Forelimb muscle (tissue), 1 donor: ENCODE measurements around the gene DLGAP4. TPM values are rescaled to one million over a fixed set of nuclear protein-coding genes. Genes with fewer than 3 reads are reported as not detected.

ENCODE experiments used
- DNase-seq: peaks from one replicate; pipeline ENCODE4 v3.0.0-alpha.2; 2013; ENCODE audit warnings: low read depth
- polyA plus RNA-seq: library from polyadenylated mRNA; unstranded; fragments of 120-200 nt; gene quantifications from one replicate; pipeline ENCODE4 v1.2.1, GENCODE V29; 2013; ENCODE audit not compliant: insufficient read length

Gene DLGAP4
- polyA plus RNA-seq, 1 donor = 49.4 TPM

DNA sequence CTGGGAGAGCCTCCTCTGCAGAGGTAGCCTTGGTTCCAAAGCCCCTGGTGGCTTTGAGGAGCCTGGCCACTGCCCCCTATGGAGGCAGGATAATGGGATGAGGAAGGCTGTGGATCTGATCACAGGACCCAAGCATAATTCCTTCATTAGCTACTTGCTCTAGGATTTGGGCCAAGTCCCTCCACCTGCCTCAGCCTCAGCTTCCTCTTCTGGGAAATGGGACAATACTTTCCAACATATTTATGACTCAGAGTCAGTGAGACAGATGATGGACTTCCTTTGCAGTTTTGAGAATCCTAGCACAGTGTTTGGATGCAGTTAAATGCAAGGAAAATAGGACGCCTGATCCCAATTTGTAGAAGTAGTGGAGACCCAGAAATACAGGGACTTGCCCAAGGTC, 171.3 kb downstream of the DLGAP4 start:
- no peak for DNase-seq

DNA sequence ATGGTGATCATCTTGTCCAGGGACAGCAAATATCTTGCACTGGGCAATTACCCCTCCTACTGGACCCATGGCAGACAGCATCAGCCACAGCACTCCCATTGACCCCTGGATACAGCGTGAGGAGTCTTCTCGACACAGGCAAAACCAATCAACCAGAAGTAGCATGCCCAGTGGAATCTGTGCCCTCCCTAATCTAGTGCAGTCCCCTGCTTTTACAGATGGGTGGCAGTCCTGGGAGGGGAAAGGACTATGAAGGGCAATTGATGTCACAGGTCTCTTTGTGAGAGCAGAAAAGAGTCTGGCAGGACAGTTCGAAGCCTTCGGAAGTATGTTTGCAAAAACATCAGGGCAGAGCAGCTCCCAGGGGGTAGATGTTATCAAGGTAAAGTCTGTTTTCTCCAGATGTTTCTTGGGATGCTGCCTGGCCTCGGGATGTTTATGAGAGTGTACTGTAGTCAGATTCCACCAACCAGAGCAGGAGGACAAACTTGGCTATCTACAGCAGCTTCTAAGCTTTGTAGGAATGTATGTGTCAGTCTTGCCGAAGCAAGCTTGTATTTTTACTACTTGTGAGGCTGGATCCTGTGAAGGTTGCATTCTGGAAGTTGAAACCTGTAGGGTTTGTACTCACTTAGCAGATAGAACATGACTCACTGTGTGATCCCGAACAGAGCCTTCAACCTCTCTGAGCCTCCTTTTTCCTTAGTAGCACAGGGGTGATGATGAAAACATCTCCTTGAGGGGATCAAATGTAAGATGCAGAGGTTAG, 172.2 kb downstream of the DLGAP4 start:
- no peak for DNase-seq

DNA sequence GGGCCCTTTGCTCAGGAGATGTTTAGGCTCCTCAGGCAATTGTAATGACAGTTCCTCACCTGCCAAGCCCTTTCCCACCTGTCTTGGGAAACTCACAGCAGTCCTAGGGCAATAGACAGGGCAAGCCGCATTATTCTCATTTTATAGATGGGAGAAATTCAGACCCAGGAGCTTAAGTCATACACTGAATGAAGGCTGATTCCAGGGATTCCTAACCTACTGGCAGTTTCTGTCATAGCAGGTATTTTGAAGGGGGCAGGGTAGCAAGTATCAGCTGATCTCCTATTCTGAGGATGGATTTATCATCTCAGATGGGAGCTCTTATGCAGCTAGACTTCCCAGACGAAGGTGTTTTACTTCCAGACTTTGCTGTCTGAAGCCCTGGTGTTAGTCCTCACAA, 173.8 kb downstream of the DLGAP4 start:
- no peak for DNase-seq

DNA sequence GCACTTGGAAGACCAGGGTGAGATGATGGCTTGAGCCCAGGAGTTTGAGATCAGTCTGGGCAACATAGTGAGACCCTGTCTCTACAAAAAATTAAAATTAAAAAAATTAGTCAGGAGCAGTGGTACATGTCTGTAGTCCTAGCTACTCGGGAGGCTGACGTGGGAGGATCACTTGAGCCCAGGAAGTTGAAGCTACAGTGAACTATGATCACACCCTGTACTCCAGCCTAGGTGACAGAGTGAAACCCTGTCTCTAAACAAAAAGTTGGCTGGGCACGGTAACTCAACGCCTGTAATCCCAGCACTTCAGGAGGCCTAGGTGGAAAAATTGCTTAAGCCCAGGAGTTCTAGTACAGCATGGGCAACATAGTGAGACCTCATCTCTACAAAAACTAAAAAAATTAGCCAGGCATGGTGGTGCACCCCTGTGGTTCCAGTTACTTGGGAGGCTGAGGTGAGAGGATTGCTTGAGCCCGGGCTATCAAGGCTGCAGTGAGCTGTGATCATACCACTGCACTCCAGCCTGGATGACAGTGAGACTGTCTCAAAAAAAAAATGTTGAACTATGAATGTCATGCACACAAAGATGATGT, 174.4 kb downstream of the DLGAP4 start:
- DNase-seq = no peak

DNA sequence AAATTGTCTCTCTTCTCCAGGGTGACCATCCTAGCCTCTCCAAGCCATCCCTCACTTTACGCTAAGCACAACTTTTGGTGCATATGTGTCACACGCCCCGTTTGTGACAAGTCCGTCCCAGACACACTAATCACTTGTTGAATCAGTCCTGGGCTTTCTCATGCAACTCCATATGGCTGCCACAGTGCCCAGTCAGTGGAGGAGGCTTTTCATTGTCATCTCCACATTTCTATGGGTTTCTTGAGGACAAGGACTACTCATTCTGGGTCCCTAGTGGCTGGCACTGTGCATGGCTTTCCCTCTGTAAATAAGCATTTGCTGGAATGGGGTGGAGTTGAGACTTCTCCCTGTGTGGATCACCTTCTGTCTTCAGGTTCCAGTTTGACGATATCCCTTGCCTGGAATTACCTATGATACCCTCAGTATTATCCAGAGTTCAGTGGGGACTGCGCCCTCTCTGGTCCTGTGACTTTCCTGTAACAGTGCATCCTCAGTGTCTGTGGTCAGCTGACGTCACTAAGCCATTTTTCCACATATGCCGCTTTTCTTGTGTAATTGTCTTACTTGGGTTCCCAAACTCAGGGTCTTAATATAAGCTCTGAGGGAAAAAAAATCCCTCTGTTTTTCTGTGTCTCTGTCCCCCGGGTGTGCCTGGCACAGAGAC, 175.4 kb downstream of the DLGAP4 start:
- no peak for DNase-seq

DNA sequence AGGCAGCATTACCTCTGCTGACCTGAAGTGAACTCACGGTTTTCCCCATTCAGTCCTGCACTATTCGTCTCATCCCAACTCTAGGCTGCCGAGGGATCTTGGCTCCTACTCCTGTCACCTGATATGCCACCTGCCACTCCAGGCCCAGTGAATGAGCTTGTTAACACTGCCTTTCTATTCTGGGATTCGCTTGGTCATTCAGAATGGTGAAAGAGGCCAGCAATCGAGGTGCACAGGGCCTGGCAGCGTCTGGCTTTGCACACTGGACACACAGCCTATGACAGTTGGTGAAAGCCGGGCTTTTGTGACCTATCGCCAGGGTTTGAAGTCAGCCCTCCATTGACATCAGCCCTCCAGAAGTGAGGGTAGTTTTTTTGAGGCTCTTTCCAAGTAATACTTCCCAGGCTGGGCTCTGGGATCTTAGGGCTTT, 175.9 kb downstream of the DLGAP4 start:
- DNase-seq = no peak

DNA sequence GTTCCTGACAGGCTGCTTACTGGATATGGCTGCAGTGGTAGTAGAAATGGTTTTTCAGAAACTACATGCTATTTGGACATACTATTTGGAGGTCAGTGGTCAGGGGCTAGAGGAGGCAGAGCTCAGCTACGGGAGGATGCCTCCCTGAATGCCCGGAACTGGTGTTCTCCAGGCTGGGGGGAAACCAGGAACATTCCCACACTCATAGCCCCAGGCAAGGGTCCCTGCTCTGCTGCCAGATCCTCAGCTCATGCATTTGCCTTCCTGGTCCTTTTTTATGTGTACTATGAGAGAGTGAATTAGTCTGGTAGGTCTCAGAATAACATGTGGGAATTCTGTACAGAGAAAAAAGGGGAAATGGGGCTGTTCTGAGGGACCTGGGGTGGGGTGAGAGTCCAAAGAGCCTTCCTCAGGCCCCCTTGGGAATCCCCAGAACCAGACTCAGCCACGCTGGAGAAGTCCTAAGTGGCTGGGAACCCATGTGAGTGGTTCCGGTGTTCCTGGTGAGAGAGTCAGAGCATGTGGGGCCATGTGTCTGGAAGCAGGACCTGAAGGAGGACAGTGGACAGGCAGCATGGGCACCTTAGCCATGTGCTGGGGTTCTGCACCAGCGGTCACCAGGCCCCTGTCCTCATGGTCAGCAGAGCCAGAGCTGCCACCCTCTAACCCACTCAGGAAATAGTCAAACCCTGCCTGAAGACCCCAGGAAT, 177.2 kb downstream of the DLGAP4 start:
- DNase-seq = no peak

DNA sequence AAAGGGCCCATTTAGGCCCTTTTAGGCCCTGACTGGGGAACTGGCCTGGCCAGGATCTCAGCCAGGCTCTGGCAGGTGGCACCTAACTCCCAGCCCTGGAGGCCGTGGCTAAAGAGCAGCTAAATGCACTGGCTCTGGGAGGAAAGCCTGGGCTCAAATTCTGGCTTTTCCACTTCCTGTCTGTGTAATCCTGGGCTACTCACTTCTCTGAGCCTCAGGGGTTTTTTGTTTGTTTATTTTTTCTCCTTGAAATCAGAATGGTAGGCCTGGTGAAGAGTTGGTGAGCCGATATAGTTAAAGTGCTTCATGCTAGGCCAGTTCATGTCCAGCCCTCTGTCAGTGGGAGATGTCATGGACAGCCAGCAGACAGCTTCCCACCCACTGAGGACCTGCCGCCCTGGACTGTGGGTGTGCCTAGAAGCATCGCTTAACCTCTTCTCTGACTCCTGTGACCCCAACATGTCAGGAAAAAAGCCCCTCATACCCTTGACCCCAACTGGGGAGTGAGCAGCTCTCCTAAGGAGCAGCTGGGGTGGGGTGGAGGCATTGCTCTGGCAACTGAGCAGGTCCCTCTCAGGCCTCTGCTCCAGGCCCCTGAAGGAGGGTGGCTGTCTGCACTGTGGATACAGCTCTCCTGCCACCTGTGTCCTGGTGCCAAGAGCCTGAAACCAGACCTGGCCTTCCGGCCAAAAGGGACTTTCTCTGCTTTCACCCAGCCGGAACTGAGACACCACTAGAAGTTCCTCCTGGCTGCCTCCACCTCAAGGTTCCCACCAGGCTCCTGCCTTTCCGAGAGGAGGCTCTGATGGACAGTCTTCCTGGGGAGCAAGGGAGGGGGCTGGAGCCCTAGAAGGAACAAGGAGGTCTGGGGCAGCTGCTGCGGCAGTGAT, 178.0 kb downstream of the DLGAP4 start:
- no peak for DNase-seq

DNA sequence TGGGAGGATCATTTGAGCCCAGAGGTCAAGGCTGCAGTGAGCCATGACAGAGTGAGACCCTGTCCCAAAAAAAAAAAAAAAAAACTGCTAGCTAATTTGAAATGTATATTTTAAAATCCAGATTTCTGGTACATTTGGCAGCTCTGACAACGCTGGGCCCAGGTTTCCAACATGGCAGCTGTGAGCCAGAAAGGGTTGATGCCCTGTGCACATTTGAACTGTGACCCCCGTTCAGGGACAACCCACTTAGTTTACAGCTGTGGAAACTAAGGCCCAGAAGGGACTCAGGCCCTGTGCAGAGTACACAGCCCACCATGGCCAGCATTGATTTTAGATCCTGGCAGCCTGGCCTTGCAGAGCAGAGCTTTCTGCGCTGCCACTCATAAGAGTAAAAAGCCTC, 179.1 kb downstream of the DLGAP4 start:
- DNase-seq = no peak

DNA sequence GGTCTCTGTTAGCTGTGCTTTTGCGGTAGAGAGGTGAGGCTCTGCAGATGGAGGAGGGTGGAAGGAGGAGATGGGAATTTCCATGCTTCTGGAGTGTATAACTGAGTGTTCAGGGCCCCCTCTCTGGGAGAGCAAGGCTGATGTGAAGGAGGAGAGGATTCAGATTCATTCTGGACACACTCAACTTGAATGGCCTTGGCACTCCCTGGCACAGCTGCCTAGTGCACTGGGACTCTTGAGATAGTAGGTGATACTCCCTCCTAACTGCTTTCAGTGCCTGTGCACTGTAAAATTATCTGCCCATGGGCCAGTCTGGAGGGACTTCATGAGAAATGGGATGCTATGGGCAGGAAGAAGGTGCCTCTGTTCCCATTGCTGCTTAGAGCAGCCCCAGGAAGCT, 180.9 kb downstream of the DLGAP4 start:
- DNase-seq = no peak

DNA sequence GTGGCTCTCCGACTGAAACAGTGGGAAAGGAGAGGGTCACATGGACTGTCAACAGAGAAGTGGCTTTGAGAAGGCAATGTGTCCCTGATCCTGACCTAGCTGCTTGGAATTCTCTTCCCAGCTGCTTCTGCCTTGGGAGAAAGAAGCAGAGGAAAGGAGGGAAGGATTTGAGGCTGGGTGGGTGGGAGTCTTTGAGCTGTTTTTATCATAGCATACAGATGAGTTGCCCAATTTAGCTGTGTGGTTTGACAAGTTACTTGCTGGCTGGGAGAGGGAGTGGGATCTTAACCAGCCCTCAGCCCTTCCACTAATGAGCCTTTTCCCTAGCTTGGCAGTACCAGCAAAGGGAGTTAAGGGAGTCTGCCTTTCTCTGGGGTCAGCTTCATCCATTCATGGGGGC, 184.1 kb downstream of the DLGAP4 start:
- no peak for DNase-seq

DNA sequence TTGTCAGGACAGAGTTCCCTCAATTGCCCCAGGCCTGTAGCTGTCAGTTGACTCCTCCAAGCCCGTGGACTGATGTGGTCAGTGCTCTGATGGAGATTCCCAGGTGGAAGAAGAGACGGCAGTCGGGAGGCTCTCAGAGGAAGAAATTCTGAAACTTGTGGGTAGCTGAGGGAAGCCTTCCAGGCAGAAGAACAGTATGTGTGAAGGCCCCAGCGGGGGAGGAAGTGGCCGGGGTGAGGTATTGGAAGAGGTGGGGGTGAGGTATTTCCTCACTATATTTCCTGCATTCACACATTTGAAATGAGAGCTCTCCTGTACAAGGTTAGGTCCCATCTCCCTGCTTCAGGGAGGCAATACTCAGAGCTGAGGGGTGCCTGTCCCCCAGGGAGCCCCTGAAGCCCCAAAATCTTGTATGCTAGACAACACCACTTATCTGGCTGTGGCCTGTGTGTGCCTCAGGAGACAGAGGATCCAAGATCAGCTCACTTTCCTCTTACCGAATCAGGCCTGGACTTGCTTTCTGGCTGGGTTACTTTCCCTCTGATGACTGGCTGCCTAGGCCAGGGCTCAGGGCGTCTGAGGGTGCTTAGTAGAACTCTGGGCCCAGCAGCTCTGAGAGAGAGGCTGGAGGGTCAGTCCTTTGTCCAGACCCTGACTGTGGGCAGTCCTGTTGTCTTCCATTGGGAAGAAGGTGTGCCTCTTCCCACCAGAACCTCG, 185.9 kb downstream of the DLGAP4 start:
- DNase-seq = no peak

DNA sequence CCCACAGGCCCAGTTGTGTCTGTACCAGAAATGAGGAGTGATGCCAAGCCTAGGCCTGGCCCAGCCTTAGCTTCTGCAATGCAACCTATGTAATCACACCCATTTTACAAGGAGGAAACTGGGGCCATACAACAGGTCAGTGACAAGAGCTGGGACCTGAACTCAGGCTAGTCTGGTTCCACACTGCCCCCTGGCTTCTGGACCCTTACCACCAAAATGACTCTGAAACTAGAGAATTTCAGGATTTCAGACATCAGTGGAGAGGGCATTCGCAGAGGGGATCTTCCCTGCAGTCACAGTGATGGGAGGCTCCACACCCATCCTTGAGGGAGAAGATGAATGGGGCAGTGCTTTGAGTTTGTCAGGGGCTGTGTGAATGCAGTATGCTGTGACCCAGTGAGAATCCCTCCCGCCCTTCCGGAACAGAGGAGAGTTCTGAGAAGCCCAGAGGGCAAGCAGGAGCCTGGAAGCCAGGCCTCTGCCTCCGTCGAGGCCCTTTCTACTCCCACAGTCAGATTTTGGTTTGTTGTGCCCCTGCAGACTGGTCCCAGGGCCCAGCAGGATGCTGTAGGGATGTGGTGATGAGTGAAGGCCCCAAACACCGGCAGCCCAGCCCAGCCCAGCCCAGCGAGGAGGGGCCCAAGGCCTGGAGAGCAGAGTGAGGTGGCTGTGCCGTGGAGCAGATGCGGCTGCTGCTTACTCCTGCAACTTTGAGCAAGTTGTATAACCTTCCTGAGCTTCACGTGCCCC, 187.1 kb downstream of the DLGAP4 start:
- no peak for DNase-seq

DNA sequence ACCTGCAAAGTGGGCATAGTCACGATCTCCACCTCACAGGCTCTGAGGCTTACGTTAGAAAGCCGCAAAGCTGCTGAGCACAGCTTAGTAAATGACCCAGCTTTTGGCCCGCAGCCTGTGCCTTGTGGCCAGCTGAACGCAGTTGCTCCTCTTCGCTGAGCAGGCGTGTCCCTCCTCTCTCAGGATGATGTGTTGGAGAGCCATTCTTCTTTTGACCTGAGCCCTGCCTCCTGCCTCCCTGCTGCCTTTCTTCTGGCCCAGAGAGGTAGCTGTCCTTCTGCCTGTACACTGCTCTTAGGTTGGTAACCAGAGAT, 187.6 kb downstream of the DLGAP4 start:
- DNase-seq = peak; percentile 24

DNA sequence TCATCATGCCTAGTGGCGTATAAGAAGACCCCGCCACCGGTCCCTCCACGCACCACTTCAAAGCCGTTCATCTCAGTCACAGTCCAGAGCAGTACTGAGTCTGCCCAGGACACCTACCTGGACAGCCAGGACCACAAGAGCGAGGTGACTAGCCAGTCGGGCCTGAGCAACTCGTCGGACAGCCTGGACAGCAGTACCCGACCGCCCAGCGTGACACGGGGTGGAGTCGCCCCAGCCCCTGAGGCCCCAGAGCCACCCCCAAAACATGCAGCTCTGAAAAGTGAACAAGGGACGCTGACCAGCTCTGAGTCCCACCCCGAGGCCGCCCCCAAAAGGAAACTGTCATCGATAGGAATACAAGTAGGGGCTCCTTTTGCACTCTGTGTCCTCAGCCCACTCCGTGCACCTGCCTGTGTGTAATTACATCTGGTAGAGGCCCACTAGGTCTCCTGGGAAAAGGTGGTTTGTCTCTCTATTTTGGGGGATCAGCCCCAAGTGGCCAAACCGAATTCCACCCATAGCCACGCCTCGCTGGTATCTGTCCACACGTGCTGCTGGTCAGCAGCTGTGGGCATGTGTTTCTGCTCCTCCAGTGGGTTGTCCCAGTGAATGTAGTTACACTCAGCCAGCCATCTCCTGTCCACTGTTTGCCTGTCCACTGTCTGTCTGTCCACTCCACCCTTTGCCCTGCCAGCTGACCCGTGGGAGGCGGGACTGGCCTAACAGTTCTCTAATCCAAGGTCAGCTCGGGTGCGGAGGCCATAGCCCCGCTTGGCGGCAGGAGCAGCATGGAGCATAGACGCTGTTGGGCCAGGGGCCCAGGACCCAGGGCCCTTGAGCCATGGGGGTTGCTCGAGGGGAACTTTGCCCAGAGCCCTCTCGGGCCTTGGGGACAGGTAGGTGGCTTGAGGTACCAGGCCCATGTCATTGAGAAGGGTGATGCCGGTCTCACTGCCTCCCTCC, 190.8 kb downstream of the DLGAP4 start:
- DNase-seq = no peak

DNA sequence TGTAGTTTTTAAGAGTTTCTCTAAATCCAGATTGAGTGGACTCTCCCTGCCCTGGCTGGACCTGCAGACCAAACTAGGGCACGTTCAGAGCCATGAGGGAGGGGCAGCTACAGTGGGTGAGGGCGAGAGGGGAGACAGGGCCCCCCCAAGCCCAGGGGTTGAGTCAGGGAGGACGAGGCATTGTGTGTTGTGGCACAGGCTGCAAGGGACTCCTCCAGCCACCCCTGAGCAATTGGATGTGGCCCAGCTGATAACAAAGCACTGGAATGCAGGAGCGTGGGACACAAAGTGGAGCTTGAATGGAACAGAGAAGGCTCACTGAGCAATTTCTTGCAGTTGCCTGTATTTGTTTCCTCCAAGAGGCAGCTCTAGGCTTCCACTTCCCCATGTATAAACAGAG, 191.7 kb downstream of the DLGAP4 start:
- DNase-seq = no peak

DNA sequence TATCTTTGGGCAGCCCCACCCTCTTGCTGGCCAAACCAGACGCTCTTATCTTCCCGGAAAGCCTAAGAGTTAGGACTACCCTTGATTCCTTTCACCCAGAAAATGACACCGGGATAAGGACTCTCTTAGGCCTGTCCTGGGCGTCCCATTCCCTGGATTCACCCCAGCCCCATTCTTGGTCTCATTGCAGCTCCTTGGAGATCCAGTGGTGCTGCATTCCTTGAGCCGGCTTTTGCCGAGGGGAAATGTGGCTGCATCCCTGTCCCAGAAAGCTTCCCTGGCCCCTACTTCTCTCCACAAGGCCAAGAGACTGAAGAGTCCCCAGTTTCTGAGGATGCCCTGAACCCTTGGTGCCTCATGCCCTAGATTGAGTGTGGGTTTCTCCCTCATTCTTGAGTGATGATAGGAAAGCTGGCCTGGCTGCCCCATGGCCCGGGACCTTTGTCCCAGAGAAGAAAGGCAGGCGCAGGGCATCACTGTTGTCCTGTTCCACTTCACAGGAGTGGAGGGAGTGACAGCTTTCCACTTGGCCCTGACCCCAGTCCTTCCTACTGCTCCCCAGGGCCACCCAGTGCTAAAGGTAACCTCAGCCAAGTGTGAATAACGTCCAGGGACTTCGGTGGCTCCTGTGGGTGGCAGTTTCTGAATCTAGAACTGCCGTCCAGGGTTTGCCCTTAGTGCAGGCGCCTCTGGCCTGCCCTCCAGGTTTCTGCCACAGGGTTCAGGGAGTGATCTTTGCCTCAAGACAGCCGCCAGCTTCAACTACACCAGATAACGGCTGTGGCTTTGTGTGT, 192.4 kb downstream of the DLGAP4 start:
- DNase-seq = no peak

DNA sequence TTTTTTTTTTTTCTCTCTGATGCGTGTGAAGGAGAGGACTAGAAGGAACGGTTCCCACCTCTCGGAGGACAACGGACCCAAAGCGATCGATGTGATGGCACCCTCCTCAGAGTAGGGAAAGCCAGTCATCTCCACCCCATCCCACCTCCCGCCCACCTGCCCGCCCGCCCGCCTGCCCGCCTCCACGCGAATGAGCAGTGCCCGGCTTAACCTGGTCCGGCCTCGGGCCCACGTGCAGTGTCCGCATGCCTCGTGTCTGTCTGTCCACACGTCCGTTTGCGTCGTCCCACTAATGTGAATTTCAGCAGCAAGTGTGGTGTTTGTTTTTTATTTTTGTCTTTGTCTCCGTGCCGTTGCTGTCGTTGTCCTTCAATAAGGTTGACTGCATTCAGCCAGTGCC, 193.1 kb downstream of the DLGAP4 start:
- DNase-seq = no peak
